ENCODE measurements around the gene HNRNPC. TPM values are rescaled to one million over a fixed set of nuclear protein-coding genes. Genes with fewer than 3 reads are reported as not detected.
"Not testable (repeated sequence)": the region's sequence is repeated elsewhere in the genome, so short reads cannot be mapped to it uniquely, and the experiment has no call there.

Gene HNRNPC
- total RNA-seq, 1 donor from 2014 or later, result 584 TPM

- DNase-seq (ENCODE audit: low read depth in 2 of 2), result no peak
These were observed 74.6 kb downstream of the HNRNPC start for GRCh38 chr14:21194597-21194996.

GRCh38 chr14:21192875-21193535 is 76.2 kb downstream of the HNRNPC start:
- DNase-seq (ENCODE audit: low read depth in 2 of 2), result no peak

- no peak for DNase-seq (ENCODE audit: low read depth in 2 of 2)
These were observed 76.8 kb downstream of the HNRNPC start for GRCh38 chr14:21192447-21192822.

GRCh38 chr14:21191809-21192446 is 77.3 kb downstream of the HNRNPC start:
- peak; percentile 18 to 27 for DNase-seq (ENCODE audit: low read depth in 2 of 2)

- DNase-seq (ENCODE audit: low read depth in 2 of 2), result no peak
These were observed 77.9 kb downstream of the HNRNPC start for GRCh38 chr14:21191261-21191808.

- DNase-seq (ENCODE audit: low read depth in 2 of 2), result peak; percentile 19 to 51
These were observed 83.8 kb downstream of the HNRNPC start for GRCh38 chr14:21185491-21185890.

GRCh38 chr14:21184254-21184653 is 85.0 kb downstream of the HNRNPC start:
- DNase-seq (ENCODE audit: low read depth in 2 of 2), result no peak

- no peak for DNase-seq (ENCODE audit: low read depth in 2 of 2)
These were observed 87.1 kb downstream of the HNRNPC start for GRCh38 chr14:21182166-21182565.

- DNase-seq (ENCODE audit: low read depth in 2 of 2), result no peak
These were observed 98.1 kb downstream of the HNRNPC start for GRCh38 chr14:21171128-21171527.

- no peak for DNase-seq (ENCODE audit: low read depth in 2 of 2)
These were observed 99.7 kb downstream of the HNRNPC start for GRCh38 chr14:21169573-21169972.

GRCh38 chr14:21168055-21168454 is 101.2 kb downstream of the HNRNPC start:
- no peak for DNase-seq (ENCODE audit: low read depth in 2 of 2)

- not testable (repeated sequence) for DNase-seq (ENCODE audit: low read depth in 2 of 2)
These were observed 103.6 kb downstream of the HNRNPC start for GRCh38 chr14:21165670-21166069.

GRCh38 chr14:21165002-21165605 is 104.1 kb downstream of the HNRNPC start:
- not testable (repeated sequence) for DNase-seq (ENCODE audit: low read depth in 2 of 2)

- no peak for DNase-seq (ENCODE audit: low read depth in 2 of 2)
These were observed 105.4 kb downstream of the HNRNPC start for GRCh38 chr14:21163871-21164291.

- DNase-seq (ENCODE audit: low read depth in 2 of 2), result no peak
These were observed 107.2 kb downstream of the HNRNPC start for GRCh38 chr14:21162081-21162480.

GRCh38 chr14:21160061-21160610 is 109.1 kb downstream of the HNRNPC start:
- no peak for DNase-seq (ENCODE audit: low read depth in 2 of 2)

Other genes starting within 250 kb of the HNRNPC start
- 0.65 and 3.6 TPM in 2 replicates for gene NDRG2, start 244.4 kb downstream of the HNRNPC start, total RNA-seq
- not detected in 2 replicates for gene TPPP2, start 239.2 kb downstream of the HNRNPC start, total RNA-seq
- gene RNASE13, start 234.6 kb downstream of the HNRNPC start, total RNA-seq, result not detected in 2 replicates
- gene RNASE7, start 227.1 kb downstream of the HNRNPC start, total RNA-seq, result not detected in 2 replicates
- not detected in 2 replicates for gene RNASE8, start 211.6 kb downstream of the HNRNPC start, total RNA-seq
- 4.8 and 5.8 TPM in 2 replicates for gene ARHGEF40, start 199.1 kb downstream of the HNRNPC start, total RNA-seq
- 2.0 and 2.4 TPM in 2 replicates for gene ZNF219, start 170.8 kb downstream of the HNRNPC start, total RNA-seq
- gene TMEM253, start 168.4 kb downstream of the HNRNPC start, total RNA-seq, result not detected in 2 replicates
- gene OR5AU1, start 113.4 kb downstream of the HNRNPC start, total RNA-seq, result not detected in 2 replicates
- 0.20 and 0.22 TPM in 2 replicates for gene RPGRIP1, start 10.6 kb upstream of the HNRNPC start, total RNA-seq
- 50.4 and 51.4 TPM in 2 replicates for gene SUPT16H, start 114.6 kb upstream of the HNRNPC start, total RNA-seq
- gene CHD8, start 186.7 kb upstream of the HNRNPC start, total RNA-seq, result 40.1 and 46.8 TPM in 2 replicates
- 18.1 and 31.7 TPM in 2 replicates for gene RAB2B, start 207.5 kb upstream of the HNRNPC start, total RNA-seq
- gene TOX4, start 207.8 kb upstream of the HNRNPC start, total RNA-seq, result 15.9 and 19.2 TPM in 2 replicates
- gene METTL3, start 241.9 kb upstream of the HNRNPC start, total RNA-seq, result 34.4 and 66.9 TPM in 2 replicates